ENCODE results near the gene FPGS. TPM values are rescaled to one million over a fixed set of nuclear protein-coding genes. Genes with fewer than 3 reads are reported as not detected.
"Not testable (repeated sequence)": the region's sequence is repeated elsewhere in the genome, so short reads cannot be mapped to it uniquely, and the experiment has no call there.

Gene FPGS, protein sequence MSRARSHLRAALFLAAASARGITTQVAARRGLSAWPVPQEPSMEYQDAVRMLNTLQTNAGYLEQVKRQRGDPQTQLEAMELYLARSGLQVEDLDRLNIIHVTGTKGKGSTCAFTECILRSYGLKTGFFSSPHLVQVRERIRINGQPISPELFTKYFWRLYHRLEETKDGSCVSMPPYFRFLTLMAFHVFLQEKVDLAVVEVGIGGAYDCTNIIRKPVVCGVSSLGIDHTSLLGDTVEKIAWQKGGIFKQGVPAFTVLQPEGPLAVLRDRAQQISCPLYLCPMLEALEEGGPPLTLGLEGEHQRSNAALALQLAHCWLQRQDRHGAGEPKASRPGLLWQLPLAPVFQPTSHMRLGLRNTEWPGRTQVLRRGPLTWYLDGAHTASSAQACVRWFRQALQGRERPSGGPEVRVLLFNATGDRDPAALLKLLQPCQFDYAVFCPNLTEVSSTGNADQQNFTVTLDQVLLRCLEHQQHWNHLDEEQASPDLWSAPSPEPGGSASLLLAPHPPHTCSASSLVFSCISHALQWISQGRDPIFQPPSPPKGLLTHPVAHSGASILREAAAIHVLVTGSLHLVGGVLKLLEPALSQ
- 75.2 and 136 TPM in 2 replicates for total RNA-seq

DNA sequence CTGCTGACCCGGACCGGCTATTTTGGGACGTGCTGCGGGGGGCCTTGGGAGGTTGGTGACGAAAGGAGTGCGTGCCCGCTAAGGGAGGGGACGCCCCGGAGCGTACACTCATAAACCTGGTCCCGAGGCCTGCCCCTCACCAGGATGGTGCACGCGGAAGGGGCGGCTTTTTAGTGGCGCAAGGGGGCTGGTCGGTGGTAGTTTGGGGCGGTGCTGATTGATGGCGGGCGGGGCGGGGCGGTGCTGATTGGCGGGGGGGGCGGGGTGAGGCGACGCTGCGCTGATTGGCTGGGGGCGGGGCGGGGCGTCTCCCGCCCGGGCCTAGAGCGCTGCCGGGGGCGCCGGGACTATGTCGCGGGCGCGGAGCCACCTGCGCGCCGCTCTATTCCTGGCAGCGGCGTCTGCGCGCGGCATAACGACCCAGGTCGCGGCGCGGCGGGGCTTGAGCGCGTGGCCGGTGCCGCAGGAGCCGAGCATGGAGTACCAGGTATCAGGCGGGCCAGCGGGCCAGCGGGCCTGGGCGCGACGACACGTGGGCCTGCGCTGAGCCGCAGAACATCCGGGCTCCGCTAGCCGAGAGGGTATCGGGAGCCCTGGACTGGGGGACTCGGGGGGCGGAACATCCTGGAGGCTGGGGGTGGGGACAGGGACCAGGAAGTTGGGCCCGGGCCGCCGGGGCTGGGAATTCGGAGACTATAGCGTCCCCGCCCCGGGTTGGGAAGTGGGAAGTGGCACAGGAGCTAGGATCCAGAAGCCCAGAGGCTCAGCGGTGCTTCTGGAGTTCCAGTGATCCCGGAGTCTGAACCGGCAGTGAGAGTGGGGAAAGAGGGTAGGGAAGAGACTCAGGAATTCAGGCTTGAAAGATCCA is at the start of gene FPGS:
TSS of gene FPGS (plus strand) at position 307 of the 868 bp plus-strand sequence. CDS start at position 350, 43 bp downstream.
- DNase-seq (ENCODE audit: low read depth), result peak; percentile 58

DNA sequence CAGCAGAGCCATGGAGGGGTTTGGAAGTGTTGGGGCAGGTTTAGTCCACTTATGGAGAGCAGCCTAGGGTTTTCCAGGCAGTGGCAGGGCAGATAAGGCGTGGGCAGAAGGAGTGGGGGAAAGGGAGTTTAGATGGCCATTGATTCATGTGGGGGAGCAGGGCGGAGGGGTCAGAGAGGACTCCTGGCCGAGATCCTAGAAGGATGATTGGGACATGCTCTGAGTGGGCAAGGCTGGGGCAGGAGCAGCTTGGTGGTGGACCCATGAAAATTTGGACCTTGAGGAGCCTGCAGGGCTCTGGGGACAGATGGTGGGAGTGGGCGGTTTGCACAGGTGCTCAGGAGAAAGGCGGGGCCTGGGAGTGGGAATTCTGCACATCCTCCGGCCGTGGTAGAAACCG is 49.5 kb upstream of the FPGS start:
- no peak for DNase-seq (ENCODE audit: low read depth)

DNA sequence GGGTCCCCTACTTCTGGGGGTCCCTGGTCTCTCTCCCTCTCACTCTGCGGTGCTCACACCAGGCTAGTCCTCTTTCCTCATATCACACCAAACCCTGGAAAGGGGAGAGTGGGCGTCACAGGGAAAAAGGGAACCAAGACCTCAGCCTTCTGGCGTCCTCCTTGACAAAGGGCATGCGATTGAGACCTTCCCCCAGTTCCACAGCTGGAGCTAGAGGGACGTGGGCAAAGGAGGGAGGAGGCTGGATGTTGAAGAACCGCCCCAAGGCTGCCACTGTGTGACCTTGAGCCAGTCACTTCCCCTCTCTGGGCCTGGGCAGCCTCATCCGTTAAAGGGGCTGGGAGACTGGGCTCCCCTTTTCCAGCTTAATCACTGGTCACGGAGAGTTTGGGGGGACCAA is 49.1 kb upstream of the FPGS start:
- DNase-seq (ENCODE audit: low read depth), result no peak

DNA sequence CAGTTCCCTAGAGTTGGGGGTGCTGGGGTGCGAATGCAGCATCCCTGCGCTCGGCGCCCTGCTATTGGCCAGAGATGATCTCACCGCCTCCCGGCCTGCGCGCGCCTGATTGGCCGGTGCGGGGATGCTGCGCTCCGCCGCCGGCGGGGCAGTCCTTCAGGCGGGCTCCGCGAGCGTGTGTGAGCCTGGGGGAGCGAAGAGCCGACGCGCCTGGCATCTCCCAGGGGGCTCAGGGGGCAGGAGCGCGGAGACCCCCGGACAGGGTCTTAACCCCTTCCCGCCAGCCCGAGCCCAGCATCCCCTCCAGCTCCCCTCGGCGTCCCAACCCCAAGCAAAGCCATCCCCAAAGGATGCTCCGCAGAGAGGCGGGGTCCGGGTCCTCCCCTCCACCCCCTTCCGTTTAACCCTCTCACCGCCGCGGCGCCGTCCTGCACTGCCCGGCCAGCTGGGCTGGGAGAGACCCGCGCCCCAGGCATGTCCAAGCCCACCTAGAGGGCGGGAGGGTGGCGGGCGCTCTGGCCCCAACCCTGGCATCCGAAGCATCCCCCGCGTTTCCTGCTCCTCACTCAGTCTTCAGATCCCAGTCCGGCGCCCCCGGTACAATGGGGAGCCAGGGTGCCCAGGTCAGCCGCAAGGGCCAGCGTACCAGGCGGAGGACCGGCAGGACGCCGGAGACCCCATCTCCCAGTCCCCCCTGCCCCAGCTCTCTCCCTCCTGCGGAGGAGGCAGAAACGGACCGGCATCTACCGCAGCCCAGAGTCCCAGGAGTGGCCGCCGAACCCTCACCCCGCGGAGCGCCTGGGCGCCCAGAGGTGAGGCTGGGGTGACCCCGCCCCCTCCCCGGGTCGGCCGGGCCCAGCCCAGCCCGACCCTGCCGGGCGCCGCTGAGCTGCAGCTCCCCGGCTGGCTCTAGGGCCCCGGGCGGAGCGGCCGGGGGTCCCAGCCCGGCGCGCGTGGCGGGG is 48.3 kb upstream of the FPGS start:
- no peak for DNase-seq (ENCODE audit: low read depth)

DNA sequence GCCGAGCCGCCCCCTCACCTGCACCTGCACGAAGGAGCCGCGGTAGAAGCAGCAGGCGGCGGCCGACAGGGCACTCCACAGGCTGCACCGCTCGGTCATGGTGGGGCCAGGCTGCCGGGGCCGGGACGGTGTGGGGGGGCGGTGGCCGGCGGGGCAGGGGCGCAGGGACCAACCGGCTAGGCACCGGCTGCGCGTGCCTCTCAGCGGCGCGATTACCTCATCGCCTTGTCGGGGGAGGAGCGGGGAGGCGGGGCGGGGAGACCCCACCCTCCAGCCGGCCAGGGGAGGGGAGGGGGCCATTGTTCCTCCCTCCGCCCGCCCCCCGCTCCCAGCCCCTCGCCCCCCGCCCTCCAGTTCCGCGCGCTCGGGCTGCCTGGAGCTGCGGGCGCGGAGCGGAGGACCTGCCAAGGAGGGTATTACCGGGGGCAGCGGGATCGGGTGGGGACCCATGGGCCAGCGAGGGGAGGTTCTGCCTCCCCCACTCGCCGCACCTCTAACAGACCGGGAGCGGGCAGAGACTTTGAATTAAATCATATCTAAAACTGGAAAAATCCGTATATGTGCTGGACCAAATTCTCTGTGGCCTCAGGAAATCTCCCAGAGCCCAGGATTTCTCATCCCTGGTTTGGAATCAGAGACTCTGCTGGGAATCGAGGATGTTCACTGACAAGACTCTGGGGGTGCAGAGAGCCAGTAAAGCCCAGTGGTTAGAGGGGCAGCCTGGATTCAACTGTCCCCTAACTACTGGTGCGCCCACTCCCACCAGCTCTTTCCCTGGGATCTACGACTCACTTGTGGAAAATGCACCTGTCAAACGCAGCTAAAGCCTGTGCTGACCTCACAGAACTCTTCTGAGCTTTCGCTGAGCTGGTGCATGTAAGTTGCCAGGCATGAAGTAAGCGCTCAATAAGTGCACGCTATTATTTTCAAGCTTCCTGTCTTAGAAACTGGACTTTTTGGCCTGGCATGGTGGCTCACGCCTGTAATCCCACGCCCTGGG is 47.3 kb upstream of the FPGS start:
- no peak for DNase-seq (ENCODE audit: low read depth)

DNA sequence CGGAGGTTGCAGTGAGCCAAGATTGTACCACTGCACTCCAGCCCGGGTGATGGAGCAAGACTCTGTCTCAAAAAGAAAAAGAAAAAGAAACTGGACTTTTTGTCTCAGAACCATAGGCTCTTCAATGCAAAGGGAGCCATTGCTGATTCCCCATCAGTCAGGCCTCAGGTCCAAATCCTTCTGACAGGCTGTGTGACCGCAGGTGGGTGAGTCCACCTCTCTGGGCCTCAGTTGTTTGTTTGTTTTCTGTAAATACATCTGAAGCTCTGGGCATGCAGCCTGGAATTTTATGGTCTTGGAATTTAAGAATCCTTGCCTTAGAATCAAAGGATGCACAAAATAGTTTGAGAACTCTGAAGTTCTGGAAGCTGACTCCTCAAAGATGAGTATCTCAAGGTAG is 46.4 kb upstream of the FPGS start:
- no peak for DNase-seq (ENCODE audit: low read depth)

DNA sequence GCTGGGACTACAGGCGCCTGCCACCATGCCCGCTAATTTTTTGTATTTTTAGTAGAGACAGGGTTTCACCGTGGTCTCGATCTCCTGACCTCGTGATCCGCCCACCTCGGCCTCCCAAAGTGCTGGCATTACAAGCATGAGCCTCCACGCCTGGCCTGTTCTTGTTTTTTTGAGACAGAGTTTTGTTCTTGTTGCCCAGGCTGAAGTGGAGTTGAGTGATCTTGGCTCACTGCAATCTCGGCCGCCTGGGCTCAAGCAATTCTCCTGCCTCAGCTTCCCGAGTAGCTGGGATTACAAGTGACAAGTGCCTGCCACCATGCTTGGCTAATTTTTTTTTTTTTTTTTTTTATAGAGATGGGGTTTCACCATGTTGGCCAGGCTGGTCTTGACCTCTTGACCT is 45.9 kb upstream of the FPGS start:
- DNase-seq (ENCODE audit: low read depth), result not testable (repeated sequence)

DNA sequence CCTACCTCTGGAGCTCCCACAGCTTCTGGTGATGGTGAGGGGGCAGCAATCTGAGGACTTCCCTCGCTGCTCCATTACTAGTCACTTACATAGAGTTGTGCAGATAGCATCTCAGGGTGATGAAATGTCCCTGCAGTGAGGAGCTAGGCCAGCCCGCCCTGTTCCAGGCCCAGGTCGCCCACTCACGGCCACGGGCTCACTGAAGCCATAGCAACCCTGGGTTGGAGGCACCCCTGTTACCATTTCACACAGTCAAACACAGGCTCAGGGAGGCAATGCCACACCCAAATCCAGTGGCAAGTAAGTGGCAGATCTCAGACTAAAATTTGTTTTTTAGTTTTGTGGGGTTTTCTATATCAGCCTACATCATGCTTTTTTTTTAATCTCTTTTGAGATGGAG is 43.8 kb upstream of the FPGS start:
- no peak for DNase-seq (ENCODE audit: low read depth)

DNA sequence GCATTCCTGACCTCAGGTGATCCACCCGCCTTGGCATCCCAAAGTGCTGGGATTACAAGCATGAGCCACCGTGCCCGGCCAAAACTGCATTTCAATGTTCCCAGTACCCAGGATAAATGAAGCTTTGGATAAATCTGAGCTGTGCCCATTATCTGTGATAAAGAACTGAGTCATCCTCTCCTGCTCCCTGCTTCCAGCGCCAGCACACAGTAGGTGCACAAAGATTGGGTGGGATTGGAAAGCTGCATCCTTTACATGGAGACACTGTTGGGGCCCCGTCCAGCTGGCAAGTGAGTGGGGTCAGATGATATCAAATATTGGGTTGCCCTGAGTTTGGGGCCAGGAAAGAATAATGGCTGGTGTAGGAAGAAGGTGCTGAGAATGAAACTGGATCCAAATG is 41.6 kb upstream of the FPGS start:
- DNase-seq (ENCODE audit: low read depth), result no peak

DNA sequence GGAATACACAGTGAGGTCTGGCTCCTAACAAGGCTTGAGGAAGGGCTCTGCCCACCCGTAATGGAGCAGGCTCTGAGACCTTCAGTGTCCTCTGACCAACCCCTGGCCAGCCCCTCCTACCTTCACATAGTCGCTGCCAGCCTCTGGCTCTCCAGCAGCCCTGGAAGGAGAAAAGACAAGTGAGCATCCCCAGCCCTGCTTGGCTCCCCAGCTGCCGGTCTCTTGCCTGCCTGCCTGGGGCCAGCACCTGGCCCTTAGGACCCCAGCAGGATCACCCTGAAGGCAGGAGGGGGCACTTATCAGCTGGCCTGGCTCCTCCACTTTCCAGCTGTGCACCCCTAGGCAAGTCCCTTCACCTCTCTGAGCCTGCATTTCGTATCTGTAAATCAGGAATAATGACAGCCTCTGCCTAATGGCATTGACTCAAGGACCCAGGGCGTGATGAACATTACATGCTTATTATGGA is 41.2 kb upstream of the FPGS start:
- no peak for DNase-seq (ENCODE audit: low read depth)

DNA sequence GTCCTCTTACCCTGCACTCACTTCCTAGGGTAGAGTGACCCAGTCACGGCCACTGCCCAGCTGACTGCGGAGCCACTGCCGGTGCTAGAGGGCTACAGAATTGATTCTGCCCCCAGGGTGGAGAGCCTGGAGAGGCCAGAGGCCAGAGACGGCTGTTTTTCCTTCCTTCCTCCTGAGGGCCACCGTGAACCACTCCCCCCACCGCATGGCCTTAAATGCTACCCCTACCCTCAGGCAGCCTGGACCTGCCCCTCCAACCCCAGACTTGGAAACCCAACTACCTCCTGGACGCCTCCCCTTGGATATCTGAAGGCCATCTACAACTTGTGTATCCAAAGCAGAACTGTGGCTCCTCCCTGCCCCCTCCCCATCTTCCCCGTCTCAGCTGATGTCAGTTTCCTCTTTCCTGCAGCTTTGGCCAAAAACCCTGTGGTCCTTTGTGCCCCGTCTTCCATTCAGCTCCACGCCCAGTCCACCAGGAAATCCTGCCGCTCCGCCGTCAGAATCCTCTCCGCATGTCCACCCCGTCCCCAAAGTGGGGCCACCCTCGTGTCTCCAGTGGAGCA is 40.5 kb upstream of the FPGS start:
- DNase-seq (ENCODE audit: low read depth), result no peak

DNA sequence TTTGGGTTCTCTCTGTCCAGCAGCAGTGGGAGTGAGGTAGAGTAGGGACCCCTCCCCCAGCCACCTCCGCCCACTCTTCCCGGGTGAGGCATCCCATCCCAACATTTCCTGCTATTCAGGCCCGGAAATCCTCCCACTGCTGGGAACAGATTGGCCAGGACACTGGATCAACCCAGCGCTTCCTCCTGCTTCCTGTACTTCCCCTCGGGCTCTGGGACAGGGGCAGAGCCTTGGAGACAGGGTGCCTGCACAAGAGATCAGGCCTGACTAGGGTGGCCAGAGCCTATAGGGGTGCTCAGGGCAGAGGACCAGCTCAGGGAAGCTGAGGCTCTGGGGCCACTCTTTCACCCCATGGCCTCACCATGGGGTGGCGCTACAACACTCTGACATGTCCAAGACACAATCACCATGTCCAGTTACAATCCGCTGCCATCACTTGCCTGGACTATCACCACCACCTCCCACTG is 38.7 kb upstream of the FPGS start:
- no peak for DNase-seq (ENCODE audit: low read depth)

DNA sequence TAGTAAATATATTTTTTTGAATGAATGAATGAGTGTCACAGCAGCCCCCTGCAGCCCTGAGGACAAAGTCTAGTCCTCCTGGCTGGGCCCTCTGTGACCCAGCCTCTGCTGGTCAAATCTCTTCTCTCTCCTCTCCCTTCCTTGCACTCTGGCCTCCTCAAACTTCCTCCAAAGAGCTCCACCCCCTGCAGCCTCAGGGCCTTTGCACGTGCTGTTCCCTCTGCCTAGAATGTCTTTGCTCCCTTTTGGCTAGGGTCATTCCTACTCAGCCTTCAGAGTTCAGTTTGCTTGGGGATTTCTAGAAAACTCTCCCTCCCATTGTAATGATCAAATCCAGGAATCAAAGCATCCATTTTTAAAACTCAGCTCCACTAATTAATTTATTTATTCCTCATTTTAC is 37.3 kb upstream of the FPGS start:
- no peak for DNase-seq (ENCODE audit: low read depth)

DNA sequence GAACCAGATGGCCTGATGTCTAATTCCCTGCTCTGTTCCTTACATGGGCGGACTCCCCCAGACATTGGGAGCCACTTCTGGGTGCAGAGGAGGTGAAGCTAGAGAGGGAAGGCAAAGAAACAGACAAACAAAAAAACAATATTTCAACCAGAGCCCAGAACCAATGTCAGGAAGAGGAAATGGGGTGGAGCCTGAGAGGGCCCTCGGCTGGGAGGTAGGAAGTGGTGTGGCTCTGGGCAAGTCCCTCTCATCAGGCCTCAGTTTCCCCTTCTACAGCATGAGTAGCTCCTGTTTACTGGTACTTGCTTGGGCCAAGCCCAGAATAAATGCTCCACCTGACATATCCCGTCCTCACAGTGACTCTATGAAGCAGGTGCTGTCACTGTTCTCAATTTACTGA is 35.3 kb upstream of the FPGS start:
- no peak for DNase-seq (ENCODE audit: low read depth)

DNA sequence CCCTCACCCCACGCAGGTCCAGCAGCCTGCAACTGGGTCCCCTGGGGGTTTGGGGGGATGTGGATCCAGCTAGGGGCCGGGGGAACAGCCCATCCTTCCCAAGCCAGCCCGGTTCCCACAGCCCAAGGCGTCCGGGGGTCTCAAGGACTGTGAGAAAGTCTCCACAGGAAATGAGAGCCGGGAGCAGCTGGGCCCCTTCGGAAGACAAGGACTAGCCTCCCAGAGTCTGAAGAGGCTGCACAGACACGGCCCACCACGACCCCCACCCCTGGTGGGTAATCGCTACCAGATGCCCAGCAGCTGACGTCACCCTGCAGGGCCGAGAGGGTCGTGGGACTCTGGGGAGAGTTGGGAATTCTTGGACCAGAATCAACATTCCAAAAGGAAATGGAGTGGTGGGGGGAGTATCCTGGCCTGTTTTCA is 34.8 kb upstream of the FPGS start:
- no peak for DNase-seq (ENCODE audit: low read depth)

DNA sequence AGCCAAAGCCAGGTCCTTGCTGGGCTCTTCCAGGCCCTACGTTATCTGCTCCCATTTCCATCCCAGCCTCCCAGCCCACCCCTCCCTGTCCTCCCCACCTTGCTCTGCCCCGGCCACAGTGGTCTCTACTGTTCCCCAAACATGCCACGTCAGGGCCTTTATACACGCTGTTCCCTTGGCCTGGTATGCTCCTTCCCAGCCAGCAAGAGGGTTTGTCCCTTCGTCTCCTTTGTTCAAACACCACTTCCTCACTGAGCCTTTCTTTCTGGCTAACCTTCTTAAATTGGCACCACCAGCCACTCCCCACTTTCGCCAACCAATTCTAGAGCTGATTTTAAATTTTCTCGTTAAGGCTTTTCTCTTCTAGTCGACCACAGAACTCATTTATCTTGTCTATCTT is 34.0 kb upstream of the FPGS start:
- DNase-seq (ENCODE audit: low read depth), result no peak

DNA sequence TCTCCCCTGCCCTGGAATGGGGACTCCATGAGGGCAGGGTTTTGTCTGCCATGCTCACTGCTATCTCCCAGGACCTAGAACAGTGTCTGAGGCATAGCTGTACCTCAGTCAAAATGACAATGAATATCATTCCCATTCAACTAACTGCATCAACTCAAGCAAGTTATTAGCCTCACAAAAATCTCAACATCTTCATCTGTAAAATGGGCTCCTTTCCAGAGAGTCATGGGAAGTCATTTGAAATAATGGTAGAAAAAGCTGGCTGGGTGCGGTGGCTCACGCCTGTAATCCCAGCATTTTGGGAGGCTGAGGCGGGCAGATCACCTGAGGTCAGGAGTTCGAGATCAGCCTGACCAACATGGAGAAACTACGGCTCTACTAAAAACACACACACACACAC is 33.6 kb upstream of the FPGS start:
- DNase-seq (ENCODE audit: low read depth), result no peak

DNA sequence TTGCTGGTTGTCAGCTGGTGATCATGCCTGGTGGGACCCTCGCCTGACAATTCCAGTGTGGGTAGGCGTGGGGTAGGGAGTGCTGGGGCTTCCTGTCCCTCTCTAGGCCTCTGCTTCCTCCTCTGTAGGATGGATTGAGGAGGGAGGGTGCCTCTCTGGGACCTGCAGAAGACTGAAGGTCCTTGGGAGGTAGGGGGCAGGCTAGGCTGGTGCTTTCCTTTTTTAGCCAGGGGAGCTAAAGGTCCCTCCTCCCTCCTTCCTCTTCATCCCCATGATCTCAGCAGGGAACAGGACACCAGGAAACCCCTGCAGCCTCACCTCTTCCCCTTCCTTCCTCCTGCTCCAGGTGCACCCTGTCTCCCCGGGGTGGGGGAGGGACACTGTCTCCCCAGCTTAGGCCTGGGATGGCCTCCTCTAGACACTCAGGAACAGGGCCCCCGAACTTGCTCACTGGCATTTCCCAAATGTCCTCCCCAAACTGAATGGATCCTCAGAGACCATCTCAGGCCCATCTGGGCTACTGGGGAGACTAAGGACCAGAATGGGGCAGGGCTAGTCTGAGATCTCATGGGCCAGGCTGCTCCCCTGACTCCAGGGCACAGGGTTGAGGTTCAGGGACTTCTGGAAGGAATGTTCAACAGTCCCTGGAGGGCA is 32.6 kb upstream of the FPGS start:
- DNase-seq (ENCODE audit: low read depth), result no peak

DNA sequence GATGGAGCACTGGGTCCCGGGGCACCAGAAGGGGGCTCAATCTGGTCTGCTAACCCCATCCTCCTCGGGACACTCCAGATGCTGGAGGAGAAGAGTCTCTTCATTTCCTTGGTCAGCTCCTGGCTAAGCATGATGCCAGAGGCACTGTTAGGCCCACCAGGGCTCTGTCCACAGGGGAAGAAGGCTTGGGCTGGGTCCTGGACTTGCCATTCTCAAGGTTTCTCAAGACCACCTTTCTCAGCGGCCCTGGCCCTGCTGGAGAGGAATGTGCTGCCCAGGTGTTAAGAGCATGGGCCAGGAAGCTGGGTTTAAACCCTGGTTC is 32.1 kb upstream of the FPGS start:
- no peak for DNase-seq (ENCODE audit: low read depth)
